ENCODE measurements around the gene OR52I1.

GRCh38 chr11:4581443-4581842 lies 12.4 kb upstream of the OR52I1 start, which contains the start of gene OR52I2:
- TF ChIP-seq CTCF (IDR thresholded peaks at IDR 0.05) (no peak), POLR2A (IDR thresholded peaks at IDR 0.05) (no peak)

Measured in uterus (tissue), 2 donors.